Fibroblast of pulmonary artery (primary cell): ENCODE measurements around the gene ADGRG4.
A peak's percentile ranks its signal among the peaks of the same experiment; 100 is the strongest.

Experiments used
- DNase-seq: peaks from one replicate; pipeline ENCODE4 v3.0.0-alpha.2; 2010; ENCODE audit warnings: low read depth
- H3K4me3 ChIP-seq: replicated peaks from 2 replicates; pipeline ENCODE4 v1.5.1; 2011; ENCODE audit warnings: low read depth, mild to moderate bottlenecking, control low read depth, low read length, moderate library complexity
- TF ChIP-seq, protein P1 (sequence below): IDR thresholded peaks from 2 replicates; pipeline ENCODE4 v1.5.1; 2011; ENCODE audit warnings: mild to moderate bottlenecking, control low read depth, low read length, inconsistent platforms; ENCODE audit errors: missing control alignments

ADGRG4 gene

DNA sequence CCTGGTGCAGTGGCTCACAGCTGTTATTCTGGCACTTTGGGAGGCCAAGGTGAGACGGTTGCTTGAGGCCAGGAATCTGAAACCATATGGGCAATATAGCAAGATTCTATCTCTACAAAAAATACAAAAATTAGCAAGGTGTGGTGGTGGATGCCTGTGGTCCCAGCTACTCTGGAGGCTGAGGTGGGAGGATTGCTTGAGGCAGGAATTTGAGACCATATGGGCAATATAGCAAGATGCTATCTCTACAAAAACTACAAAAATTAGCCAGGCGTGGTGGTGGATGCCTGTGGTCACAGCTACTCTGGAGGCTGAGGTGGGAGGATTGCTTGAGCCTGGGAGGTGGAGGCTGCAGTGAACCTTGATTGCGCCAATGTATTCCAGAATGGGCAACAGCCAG lies 2.3 kb downstream of the ADGRG4 start:
- no peak for DNase-seq
- TF ChIP-seq, protein P1, sequence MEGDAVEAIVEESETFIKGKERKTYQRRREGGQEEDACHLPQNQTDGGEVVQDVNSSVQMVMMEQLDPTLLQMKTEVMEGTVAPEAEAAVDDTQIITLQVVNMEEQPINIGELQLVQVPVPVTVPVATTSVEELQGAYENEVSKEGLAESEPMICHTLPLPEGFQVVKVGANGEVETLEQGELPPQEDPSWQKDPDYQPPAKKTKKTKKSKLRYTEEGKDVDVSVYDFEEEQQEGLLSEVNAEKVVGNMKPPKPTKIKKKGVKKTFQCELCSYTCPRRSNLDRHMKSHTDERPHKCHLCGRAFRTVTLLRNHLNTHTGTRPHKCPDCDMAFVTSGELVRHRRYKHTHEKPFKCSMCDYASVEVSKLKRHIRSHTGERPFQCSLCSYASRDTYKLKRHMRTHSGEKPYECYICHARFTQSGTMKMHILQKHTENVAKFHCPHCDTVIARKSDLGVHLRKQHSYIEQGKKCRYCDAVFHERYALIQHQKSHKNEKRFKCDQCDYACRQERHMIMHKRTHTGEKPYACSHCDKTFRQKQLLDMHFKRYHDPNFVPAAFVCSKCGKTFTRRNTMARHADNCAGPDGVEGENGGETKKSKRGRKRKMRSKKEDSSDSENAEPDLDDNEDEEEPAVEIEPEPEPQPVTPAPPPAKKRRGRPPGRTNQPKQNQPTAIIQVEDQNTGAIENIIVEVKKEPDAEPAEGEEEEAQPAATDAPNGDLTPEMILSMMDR, result no peak
- H3K4me3 ChIP-seq, result no peak overlapping the region

DNA sequence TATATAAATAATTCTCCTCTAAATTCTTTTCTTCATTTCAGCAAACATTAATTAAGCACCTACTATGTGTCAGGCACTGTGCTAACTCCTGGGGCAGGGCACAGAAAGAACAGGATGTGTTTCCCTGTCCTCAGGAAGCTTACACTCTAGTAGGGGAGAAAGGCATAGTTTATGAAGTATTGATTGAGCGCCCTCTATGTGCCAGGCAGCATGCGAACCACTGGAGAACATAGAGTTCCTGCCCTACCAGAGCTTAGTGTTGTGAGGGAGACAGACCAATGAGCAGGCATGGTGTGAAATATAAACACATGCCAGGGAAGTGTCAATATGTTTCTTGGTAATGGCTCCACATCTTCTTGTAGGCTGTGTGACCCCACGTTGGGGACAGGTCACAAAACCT lies 3.7 kb downstream of the ADGRG4 start:
- DNase-seq, result no peak
- TF ChIP-seq, protein P1, result no peak
- H3K4me3 ChIP-seq, result no peak overlapping the region

DNA sequence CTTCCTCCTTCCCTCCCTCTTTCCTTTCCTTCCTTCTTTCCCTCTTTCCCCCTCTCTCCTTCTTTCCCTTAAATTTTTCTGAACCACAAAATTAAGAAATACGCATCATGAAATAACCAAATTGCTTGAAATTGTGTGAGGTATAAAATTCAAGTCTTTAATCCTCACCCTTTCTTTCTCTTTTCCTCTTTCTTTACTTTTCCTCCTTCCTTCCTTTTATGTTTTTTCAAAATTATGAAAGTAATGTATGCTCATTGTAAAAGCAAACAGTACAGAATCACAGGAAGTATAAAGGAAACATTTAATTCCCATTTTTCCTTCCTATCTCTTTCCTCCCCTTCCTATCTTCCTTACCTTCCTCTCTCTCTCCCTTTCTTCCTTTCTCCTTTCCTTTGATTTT lies 5.4 kb downstream of the ADGRG4 start:
- TF ChIP-seq, protein P1, result no peak
- DNase-seq, result no peak
- H3K4me3 ChIP-seq, result no peak overlapping the region

DNA sequence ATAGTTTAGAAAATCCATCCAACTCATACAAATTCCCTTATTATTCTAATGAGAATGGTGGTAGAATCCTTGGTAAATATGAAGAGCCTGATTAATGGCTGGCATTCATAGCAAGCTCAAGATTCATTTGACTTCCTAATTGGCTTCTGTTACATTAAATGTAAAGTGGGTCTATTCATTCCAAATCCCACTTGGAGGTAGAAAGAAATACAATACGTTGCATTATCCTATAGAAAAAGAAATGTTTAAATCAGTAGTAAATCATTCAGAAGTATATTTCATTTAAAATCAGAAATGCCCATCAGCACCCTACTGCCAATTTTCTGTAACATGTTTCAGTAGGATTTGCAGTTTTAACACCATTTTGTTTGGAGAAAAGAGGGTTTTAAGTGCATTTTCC lies 6.7 kb downstream of the ADGRG4 start:
- no peak overlapping the region for H3K4me3 ChIP-seq
- no peak for DNase-seq
- TF ChIP-seq, protein P1, result no peak

DNA sequence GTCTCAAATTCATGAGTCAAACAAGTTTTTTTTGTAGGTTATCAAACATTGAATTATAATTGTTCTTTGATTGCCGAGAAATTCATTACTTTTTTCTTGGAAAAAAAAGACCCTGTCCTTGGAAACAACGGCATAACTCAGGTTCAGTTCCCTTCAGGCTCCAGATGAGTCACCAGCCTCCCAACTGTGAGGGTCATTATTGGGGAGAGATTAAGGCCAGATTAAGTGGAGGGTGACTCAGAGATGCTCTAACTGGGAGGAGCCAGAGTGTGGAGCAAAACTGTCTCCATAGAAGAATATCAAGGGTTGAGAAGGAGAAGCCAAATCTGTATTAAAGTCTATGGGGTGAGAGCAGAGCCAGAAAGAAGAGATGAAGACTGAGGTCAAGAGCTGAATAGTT lies 9.6 kb downstream of the ADGRG4 start:
- H3K4me3 ChIP-seq, result no peak overlapping the region
- DNase-seq, result peak; percentile 1
- TF ChIP-seq, protein P1, result no peak

DNA sequence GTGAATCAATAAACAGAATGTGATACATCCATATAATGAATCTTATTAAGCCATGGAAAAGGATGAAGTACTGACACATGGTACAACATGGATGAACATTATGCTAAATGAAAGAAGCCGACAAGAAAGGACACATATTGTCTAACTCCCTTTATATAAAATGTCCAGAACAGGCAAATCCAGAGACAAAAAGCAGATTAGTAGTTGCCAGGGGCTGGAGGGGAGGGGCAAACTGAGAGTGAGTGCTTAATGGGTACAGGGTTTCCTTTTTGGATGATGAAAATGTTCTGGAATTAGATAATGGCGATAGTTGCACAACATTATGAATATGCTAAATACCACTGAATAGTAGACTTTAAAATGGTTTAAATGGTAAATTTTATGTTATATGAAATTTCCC lies 17.4 kb downstream of the ADGRG4 start:
- no peak for DNase-seq
- TF ChIP-seq, protein P1, result no peak
- H3K4me3 ChIP-seq, result no peak overlapping the region

DNA sequence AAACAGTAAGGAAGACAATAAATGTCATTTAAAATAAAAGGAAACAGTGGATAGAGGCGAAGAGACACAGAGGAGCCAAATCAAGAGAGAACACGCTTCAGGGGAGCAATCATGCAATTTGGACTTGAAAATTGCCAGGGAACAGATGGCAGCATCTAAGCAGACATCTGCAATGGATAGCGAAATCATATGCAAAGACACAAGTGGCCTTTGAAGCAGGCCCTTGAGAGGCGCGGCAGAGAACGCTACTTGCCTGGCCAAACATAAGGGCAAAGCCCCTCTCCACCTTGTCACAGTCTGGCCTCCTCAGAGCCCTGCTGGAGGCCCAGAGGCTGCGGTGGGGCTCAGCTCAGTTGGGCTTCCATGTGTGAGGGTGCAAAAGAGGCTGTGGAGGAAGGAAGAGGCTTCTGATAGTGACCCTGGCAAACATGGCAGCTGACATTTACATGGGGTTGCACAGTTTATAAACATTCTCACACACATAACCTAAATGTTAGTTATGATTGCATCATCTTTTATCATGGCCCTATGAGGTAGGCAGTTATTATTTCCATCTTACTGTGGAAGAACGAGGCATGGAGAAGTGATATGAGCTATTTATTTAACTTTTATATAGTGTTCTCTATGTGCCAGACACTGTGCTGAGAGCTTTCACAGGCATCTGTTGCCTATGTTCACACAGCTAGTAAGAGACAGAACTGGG lies 18.3 kb downstream of the ADGRG4 start:
- H3K4me3 ChIP-seq, result no peak overlapping the region
- TF ChIP-seq, protein P1, result no peak
- no peak for DNase-seq
